HepG2 (cell line): Measurements from ENCODE around the gene TNS4. TPM values are rescaled to one million over a fixed set of nuclear protein-coding genes. Genes with fewer than 3 reads are reported as not detected.

Source experiments
- ATAC-seq: fragments of 200-7000 bp; cut with Tn5 transposase; 3 replicates; pipeline ENCODE4 v1.9.1; 2020; ENCODE audit warnings: mild to moderate bottlenecking, moderate library complexity
- BruUV-seq: library from RNA; stranded (reverse); fragments of 400-500 nt; replicated peaks from 2 replicates; lab custom pipeline; 2021; lab: Mats Ljungman, UMichigan
- CTCF ChIA-PET: fragments of 300-600 bp; formaldehyde crosslinking; extraction: SDS; loops from one replicate; lab custom pipeline; 2021; ENCODE audit warnings: low total read pairs, inconsistent platforms, low intra/inter-chr PET ratio; lab: Yijun Ruan, JAX
- POLR2A ChIA-PET: fragments of 350-600 bp; sonication (Branson Sonifier 250); formaldehyde crosslinking; loops from one replicate; lab custom pipeline; 2020; ENCODE audit warnings: antibody characterized with exemption, inconsistent platforms; lab: Yijun Ruan, JAX
- DNase-seq: peaks from one replicate; pipeline ENCODE4 v3.0.0-alpha.2; 2015; ENCODE audit warnings: low spot score
- FAIRE-seq: peaks from 3 replicates; lab custom pipeline; 2011; peaks lifted over from hg19 to GRCh38; lab: Jason Lieb, UNC
- H2AFZ ChIP-seq: one replicate; pipeline ENCODE4 v1.6.1; 2011; ENCODE audit warnings: low read length, inconsistent platforms
- H3K27ac ChIP-seq: fragments of 300-600 bp; 3 replicates; pipeline ENCODE4 v1.8.0; 2011; ENCODE audit warnings: mixed run types, mild to moderate bottlenecking, mixed read lengths, low read length, inconsistent platforms; ENCODE audit not compliant: insufficient read depth; ENCODE audit errors: extremely low read length
- H3K27me3 ChIP-seq, 2 experiments: fragments of 200-600 bp in 1 of 2; 2 replicates in 1 of 2; 3 replicates in 1 of 2; pipeline versions ENCODE4 v1.6.0 to v1.8.0; 2011; ENCODE audit warnings: low read length in 2 of 2, mild to moderate bottlenecking in 2 of 2, moderate library complexity in 2 of 2, inconsistent platforms in 1 of 2; ENCODE audit not compliant: insufficient read depth in 2 of 2, control insufficient read depth in 1 of 2
- H3K36me3 ChIP-seq, 2 experiments: fragments of 200-600 bp in 1 of 2; replicated peaks in 1 of 2; 2 replicates in 1 of 2; 3 replicates in 1 of 2; pipeline versions ENCODE4 v1.5.1 to v1.8.0; 2011; ENCODE audit warnings: low read length in 2 of 2, inconsistent platforms in 1 of 2; ENCODE audit not compliant: insufficient read depth in 2 of 2, control insufficient read depth in 1 of 2
- H3K4me1 ChIP-seq: 2 replicates; pipeline ENCODE4 v1.5.1; 2012; ENCODE audit warnings: low read length, inconsistent platforms; ENCODE audit not compliant: insufficient read depth
- H3K4me2 ChIP-seq: 2 replicates; pipeline ENCODE4 v1.6.0; 2011; ENCODE audit warnings: low read depth, low read length, inconsistent platforms
- H3K4me3 ChIP-seq, 3 experiments: fragments of 200-600 bp in 1 of 3; sonication (generic), shearing (Covaris generic) in 1 of 3; replicated peaks in 1 of 3; 2 replicates each; pipeline ENCODE4 v1.5.1; 2011 to 2016; ENCODE audit warnings: low read length in 3 of 3, inconsistent platforms in 2 of 3, low read depth in 2 of 3, mild to moderate bottlenecking in 2 of 3, control low read depth in 1 of 3, mixed read lengths in 1 of 3; ENCODE audit not compliant: insufficient read depth in 1 of 3
- H3K79me2 ChIP-seq: one replicate; pipeline ENCODE4 v1.6.1; 2011; ENCODE audit warnings: low read length, inconsistent platforms; ENCODE audit not compliant: insufficient read depth
- H3K9ac ChIP-seq: 2 replicates; pipeline ENCODE4 v1.6.0; 2011; ENCODE audit warnings: mild to moderate bottlenecking, low read depth, low read length, inconsistent platforms; ENCODE audit not compliant: insufficient read depth
- H3K9me3 ChIP-seq: 2 replicates; pipeline ENCODE4 v1.5.1; 2012; ENCODE audit warnings: mild to moderate bottlenecking, low read length
- H4K20me1 ChIP-seq: 2 replicates; pipeline ENCODE4 v1.6.0; 2011; ENCODE audit warnings: inconsistent platforms, mild to moderate bottlenecking, low read length, moderate library complexity; ENCODE audit not compliant: insufficient read depth
- ATF7 ChIP-seq, 2 experiments: fragments of 450-650 bp in 1 of 2; sonication (generic) in 1 of 2; formaldehyde crosslinking in 1 of 2; IDR thresholded peaks; 2 replicates each; pipeline versions ENCODE4 v1.4.0 to v1.6.1; 2016 to 2020; ENCODE audit warnings: antibody characterized with exemption in 1 of 2, mild to moderate bottlenecking in 1 of 2, missing genetic modification reagents in 1 of 2
- TIGD3 ChIP-seq: sonication (generic); formaldehyde crosslinking; IDR thresholded peaks from 2 replicates; pipeline ENCODE4 v1.5.1; 2020; ENCODE audit warnings: mild to moderate bottlenecking, missing genetic modification reagents, borderline replicate concordance
- ZNF629 ChIP-seq: sonication (generic); formaldehyde crosslinking; conservative IDR thresholded peaks from 2 replicates; pipeline ENCODE4 v1.5.0; 2020; ENCODE audit warnings: missing genetic modification reagents
- ZNF672 ChIP-seq: sonication (generic); formaldehyde crosslinking; IDR thresholded peaks from 2 replicates; pipeline ENCODE4 v1.8.1; 2022; ENCODE audit warnings: missing genetic modification reagents
- WGBS: methylation state at CpG from one replicate; pipeline ENCODE4 v1.1.6; 2017; ENCODE audit warnings: low lambda C conversion rate; 5-methylcytosine and 5-hydroxymethylcytosine counted together
- in situ Hi-C: cut with HindIII; loops from 2 replicates; pipeline ENCODE4 v1.10.0; 2017; ENCODE audit warnings: low pct_unique_long_range_greater_than_20kb; ENCODE audit not compliant: extremely low pct_ligation_motif_present
- intact Hi-C: fragments of 100-400 bp; cut with micrococcal nuclease; formaldehyde crosslinking; loops from one replicate; pipeline ENCODE4 v1.10.0; 2022; ENCODE audit not compliant: unreplicated experiment
- polyA plus RNA-seq, 8 experiments: library from polyadenylated mRNA; depleted of rRNA in 3 of 8; stranded (reverse) in 7 of 8; unstranded in 1 of 8; fragments of >200 nt; fragmentation: Illumina TruSeq in 4 of 8; extraction: Trizol in 4 of 8; gene quantifications; 2 replicates each; pipeline versions ENCODE4 v1.2.1 to v1.2.3, GENCODE V29; 2011 to 2016; ENCODE audit warnings: low read depth in 4 of 8, missing spikeins in 1 of 8, mixed read lengths in 1 of 8; ENCODE audit not compliant: insufficient read depth in 1 of 8
- total RNA-seq, 5 experiments: library from RNA; depleted of rRNA; stranded (reverse); fragments of >200 nt; fragmentation: Illumina TruSeq; extraction: Trizol; gene quantifications; 2 replicates each; pipeline ENCODE4 v1.2.3, GENCODE V29; 2016; ENCODE audit warnings: low read depth in 1 of 5

Gene TNS4
- total and polyA plus RNA-seq, 2 of the 13 experiments (the other 11 are each of a cell fraction or from before 2014, with no cell fraction given) = 0.58 to 2.1 TPM

GRCh38 chr17:40497695-40498094 lies 3.7 kb downstream of the TNS4 start:
- no peak for DNase-seq

GRCh38 chr17:40496634-40497420 lies 4.6 kb downstream of the TNS4 start:
- Histone ChIP-seq H3K27ac (no peak overlapping the region), H3K4me1 (peaks cover 49% of the 10 kb centered on the region), H3K4me3 (no peak overlapping the region), H3K9me3 (no peaks in the 10 kb centered on the region), H3K27me3 (peaks cover 0 to 9% of the 10 kb centered on the region in 2 experiments; a peak in 3 of 5 replicates), H2AFZ (no peak overlapping the region), H3K4me2 (no peak overlapping the region), H3K36me3 (no peaks in the 10 kb centered on the region), H3K9ac (no peak overlapping the region), H3K79me2 (no peaks in the 10 kb centered on the region), H4K20me1 (no peaks in the 10 kb centered on the region)
- no TSS peak for BruUV-seq
- in situ Hi-C loops (no loop called here), intact Hi-C loops (no loop called here)
- 71% methylated on average over 8 of the region's 9 CpGs for WGBS
- ATAC-seq (no peak), DNase-seq (no peak), FAIRE-seq (peak; percentile 30)
- peak; percentile 55; the same call in 1 of the 2 replicates for TF ChIP-seq ZNF629 (CRISPR knock-in tag)
- no peak for TF ChIP-seq ZNF672 (CRISPR knock-in tag)
- CTCF ChIA-PET = no interaction called here
- POLR2A ChIA-PET = no interaction called here

More at GRCh38 chr17:40497695-40498094, 3.7 kb downstream of the TNS4 start:
- peaks cover 0 to 12% of the 10 kb centered on the region in 2 experiments; a peak in 3 of 5 replicates for H3K27me3 ChIP-seq
- in situ Hi-C loops = no loop called here
- intact Hi-C loops = no loop called here
- H3K9ac ChIP-seq = no peak overlapping the region
- peaks cover 49% of the 10 kb centered on the region for H3K4me1 ChIP-seq
- no peaks in the 10 kb centered on the region for H3K36me3 ChIP-seq
- H3K79me2 ChIP-seq = no peaks in the 10 kb centered on the region
- H3K27ac ChIP-seq = no peak overlapping the region
- H4K20me1 ChIP-seq = no peaks in the 10 kb centered on the region
- POLR2A ChIA-PET = no interaction called here
- H3K4me3 ChIP-seq = no peak overlapping the region
- CTCF ChIA-PET = no interaction called here
- BruUV-seq = no TSS peak
- 75% methylated on average over 2 of the region's 2 CpGs for WGBS
- no peak overlapping the region for H2AFZ ChIP-seq
- no peaks in the 10 kb centered on the region for H3K9me3 ChIP-seq
- FAIRE-seq (no peak), ATAC-seq (no peak)
- H3K4me2 ChIP-seq = no peak overlapping the region
- TF ChIP-seq TIGD3 (CRISPR knock-in tag) = no peak
- peak; percentile 13; the same call in 1 of the 2 replicates for TF ChIP-seq ATF7 (IDR thresholded peaks at IDR 0.05)
- no peak for TF ChIP-seq ATF7 (CRISPR knock-in tag; IDR thresholded peaks at IDR 0.05)
